ENCODE data around the gene TMCO4. TPM values are rescaled to one million over a fixed set of nuclear protein-coding genes. Genes with fewer than 3 reads are reported as not detected.

The TMCO4 gene
- total RNA-seq, 1 experiment from 2014 or later: 15.1 TPM

- Mint-ChIP-seq H3K27me3 (ENCODE audit: insufficient read depth, unreplicated experiment) (no peaks in the 10 kb centered on the region), H3K4me1 (ENCODE audit: low read depth, unreplicated experiment) (no peaks in the 10 kb centered on the region), H3K9me3 (ENCODE audit: unreplicated experiment) (no peaks in the 10 kb centered on the region), H3K36me3 (ENCODE audit: insufficient read depth, unreplicated experiment) (no peaks in the 10 kb centered on the region), H3K4me3 (ENCODE audit: unreplicated experiment) (no peak overlapping the region), H3K27ac (ENCODE audit: unreplicated experiment) (no peak overlapping the region)
- no peak for DNase-seq
- no peaks in the 10 kb centered on the region for H3K36me3 ChIP-seq (ENCODE audit: control insufficient read depth, insufficient read depth, low read length)
- ChIA-PET CTCF (interaction anchor here (0.9 kb wide), 1 partner anchor 9 kb away, joined by 3 read pairs; no protein-coding TSS in a partner anchor), POLR2A (interaction anchor here (0.5 kb wide), 1 partner anchor 76 kb away, joined by 3 read pairs; no protein-coding TSS in a partner anchor)
- no TSS peak for BruUV-seq (replicated peaks)
- no peaks in the 10 kb centered on the region for H3K9me3 ChIP-seq
- no peak overlapping the region for H3K4me3 ChIP-seq (ENCODE audit: low read depth, low read length)
- intact Hi-C loops (cut with micrococcal nuclease; ENCODE audit: unreplicated experiment): no loop called here
- no peaks in the 10 kb centered on the region for H3K4me1 ChIP-seq
- no peaks in the 10 kb centered on the region for H3K27me3 ChIP-seq (replicated peaks; ENCODE audit: control insufficient read depth, insufficient read depth, low read length)
- no peak for TF ChIP-seq CTCF (IDR thresholded peaks at IDR 0.05; ENCODE audit: insufficient read depth in 1 of 2, low read depth in 1 of 2, low read length in 1 of 2, severe bottlenecking in 1 of 2, unreplicated experiment in 1 of 2)
Measured at GRCh38 chr1:19695772-19696171, 103.9 kb downstream of the TMCO4 start.

DNA sequence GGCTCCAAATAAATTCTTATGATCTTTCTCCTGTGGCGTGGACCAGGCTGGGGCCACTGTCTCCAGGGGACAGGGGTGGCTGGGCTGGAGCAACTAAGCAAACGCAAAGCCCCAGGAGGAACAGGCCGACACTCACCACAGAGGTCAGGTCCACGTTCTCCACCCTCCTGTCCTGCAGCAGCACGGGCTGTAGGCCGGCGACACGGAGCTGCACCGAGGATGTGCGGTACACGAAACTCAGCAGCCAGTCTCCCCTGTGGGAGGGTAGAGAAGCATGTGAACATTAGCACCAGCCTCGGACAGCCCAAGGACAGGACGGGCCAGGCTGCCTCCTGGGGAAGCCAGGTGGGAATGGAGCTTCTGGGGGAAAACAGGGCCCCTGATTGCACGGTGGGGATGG, 105.4 kb downstream of the TMCO4 start:
- TF ChIP-seq CTCF (IDR thresholded peaks at IDR 0.05; ENCODE audit: insufficient read depth in 1 of 2, low read depth in 1 of 2, low read length in 1 of 2, severe bottlenecking in 1 of 2, unreplicated experiment in 1 of 2): no peak
- Histone ChIP-seq H3K27me3 (replicated peaks; ENCODE audit: control insufficient read depth, insufficient read depth, low read length) (no peaks in the 10 kb centered on the region), H3K4me1 (no peaks in the 10 kb centered on the region), H3K9me3 (no peaks in the 10 kb centered on the region), H3K36me3 (ENCODE audit: control insufficient read depth, insufficient read depth, low read length) (no peaks in the 10 kb centered on the region), H3K4me3 (ENCODE audit: low read depth, low read length) (no peak overlapping the region)
- H3K9me3 Mint-ChIP-seq (ENCODE audit: unreplicated experiment): no peaks in the 10 kb centered on the region
- no peaks in the 10 kb centered on the region for H3K36me3 Mint-ChIP-seq (ENCODE audit: insufficient read depth, unreplicated experiment)
- no peaks in the 10 kb centered on the region for H3K27me3 Mint-ChIP-seq (ENCODE audit: insufficient read depth, unreplicated experiment)
- ChIA-PET CTCF (interaction anchor here (0.7 kb wide), 1 partner anchor 10 kb away, joined by 3 read pairs; no protein-coding TSS in a partner anchor), POLR2A (no interaction called here)
- H3K4me3 Mint-ChIP-seq (ENCODE audit: unreplicated experiment): no peak overlapping the region
- intact Hi-C loops (cut with micrococcal nuclease; ENCODE audit: unreplicated experiment): no loop called here
- no peaks in the 10 kb centered on the region for H3K4me1 Mint-ChIP-seq (ENCODE audit: low read depth, unreplicated experiment)
- DNase-seq: no peak
- no TSS peak for BruUV-seq (replicated peaks)
- H3K27ac Mint-ChIP-seq (ENCODE audit: unreplicated experiment): no peak overlapping the region

- BruUV-seq (replicated peaks): no TSS peak
- Histone ChIP-seq H3K4me3 (ENCODE audit: low read depth, low read length) (no peak overlapping the region), H3K4me1 (no peaks in the 10 kb centered on the region), H3K27me3 (replicated peaks; ENCODE audit: control insufficient read depth, insufficient read depth, low read length) (no peaks in the 10 kb centered on the region), H3K36me3 (ENCODE audit: control insufficient read depth, insufficient read depth, low read length) (no peaks in the 10 kb centered on the region), H3K9me3 (no peaks in the 10 kb centered on the region)
- H3K27ac Mint-ChIP-seq (ENCODE audit: unreplicated experiment): no peak overlapping the region
- TF ChIP-seq CTCF (IDR thresholded peaks at IDR 0.05; ENCODE audit: insufficient read depth in 1 of 2, low read depth in 1 of 2, low read length in 1 of 2, severe bottlenecking in 1 of 2, unreplicated experiment in 1 of 2): no peak
- no peak overlapping the region for H3K4me3 Mint-ChIP-seq (ENCODE audit: unreplicated experiment)
- H3K9me3 Mint-ChIP-seq (ENCODE audit: unreplicated experiment): no peaks in the 10 kb centered on the region
- DNase-seq: no peak
- CTCF ChIA-PET: no interaction called here
- no peaks in the 10 kb centered on the region for H3K36me3 Mint-ChIP-seq (ENCODE audit: insufficient read depth, unreplicated experiment)
- no peaks in the 10 kb centered on the region for H3K27me3 Mint-ChIP-seq (ENCODE audit: insufficient read depth, unreplicated experiment)
- intact Hi-C loops (cut with micrococcal nuclease; ENCODE audit: unreplicated experiment): no loop called here
- no peaks in the 10 kb centered on the region for H3K4me1 Mint-ChIP-seq (ENCODE audit: low read depth, unreplicated experiment)
- POLR2A ChIA-PET: no interaction called here
Measured at GRCh38 chr1:19690342-19690741, 109.4 kb downstream of the TMCO4 start.
